Endodermal cell (in vitro differentiated cells): ENCODE data around the gene CLEC4A. TPM values are rescaled to one million over a fixed set of nuclear protein-coding genes. Genes with fewer than 3 reads are reported as not detected.

ENCODE experiments used
- DNase-seq: peaks from one replicate; pipeline ENCODE4 v3.0.0-alpha.2; 2017
- H3K27ac ChIP-seq: 2 replicates; pipeline ENCODE4 v1.5.1; 2013; ENCODE audit warnings: mild to moderate bottlenecking, low read depth, low read length, moderate library complexity
- H3K27me3 ChIP-seq: 2 replicates; pipeline ENCODE4 v1.6.1; 2013; ENCODE audit warnings: mild to moderate bottlenecking, low read length, moderate library complexity; ENCODE audit not compliant: insufficient read depth, control insufficient read depth, poor library complexity, severe bottlenecking
- H3K36me3 ChIP-seq: 2 replicates; pipeline ENCODE4 v1.7.0; 2013; ENCODE audit warnings: mild to moderate bottlenecking, low read length, moderate library complexity; ENCODE audit not compliant: control insufficient read depth, insufficient read depth
- H3K4me1 ChIP-seq: one replicate; pipeline ENCODE4 v1.7.0; 2013; ENCODE audit warnings: low read length; ENCODE audit not compliant: control insufficient read depth, insufficient read depth
- H3K4me3 ChIP-seq: 2 replicates; pipeline ENCODE4 v1.5.1; 2013; ENCODE audit warnings: mild to moderate bottlenecking, low read length, moderate library complexity
- H3K9ac ChIP-seq: 2 replicates; pipeline ENCODE4 v1.6.1; 2013; ENCODE audit warnings: mild to moderate bottlenecking, low read length, moderate library complexity; ENCODE audit not compliant: poor library complexity, severe bottlenecking; ENCODE audit errors: extremely low read depth
- H3K9me3 ChIP-seq: 2 replicates; pipeline ENCODE4 v1.6.1; 2013; ENCODE audit warnings: mild to moderate bottlenecking, low read length, moderate library complexity; ENCODE audit not compliant: control insufficient read depth
- H3K27ac Mint-ChIP-seq: 2 replicates; pipeline ENCODE4 v1.8.0; 2020; ENCODE audit warnings: mixed read lengths
- H3K27me3 Mint-ChIP-seq: 2 replicates; pipeline ENCODE4 v1.8.0; 2021; ENCODE audit warnings: mild to moderate bottlenecking, mixed read lengths; ENCODE audit not compliant: insufficient read depth
- H3K36me3 Mint-ChIP-seq: 2 replicates; pipeline ENCODE4 v1.8.0; 2020; ENCODE audit warnings: low read depth, mixed read lengths
- H3K4me1 Mint-ChIP-seq: 2 replicates; pipeline ENCODE4 v1.8.0; 2020; ENCODE audit warnings: mixed read lengths
- H3K4me3 Mint-ChIP-seq: 2 replicates; pipeline ENCODE4 v1.8.0; 2020; ENCODE audit warnings: mild to moderate bottlenecking, moderate library complexity, mixed read lengths
- H3K9me3 Mint-ChIP-seq: 2 replicates; pipeline ENCODE4 v1.8.0; 2020; ENCODE audit warnings: mild to moderate bottlenecking, mixed read lengths
- CTCF ChIP-seq: fragments of 200-600 bp; sonication (generic); conservative IDR thresholded peaks from 2 replicates; pipeline ENCODE4 v1.5.0; 2021; ENCODE audit warnings: antibody characterized with exemption, mild to moderate bottlenecking
- WGBS, 2 experiments: methylation state at CpG; one replicate each; pipeline versions ENCODE4 v1.1.5 to v1.1.7; 2013; ENCODE audit warnings: missing lambda C conversion rate in 2 of 2, mixed read lengths in 1 of 2; ENCODE audit not compliant: insufficient coverage in 1 of 2, insufficient read length in 1 of 2; 5-methylcytosine and 5-hydroxymethylcytosine counted together
- total RNA-seq, 2 donors: library from RNA; stranded (reverse); fragmentation: NEBNext Ultra II Directional in 1 of 2; extraction: Animal tissue kit (Norgen Biotek cat#: 25700) in 1 of 2; gene quantifications; 2 replicates in 1 of 2; 3 replicates in 1 of 2; pipeline ENCODE4 v1.2.1, GENCODE V29; 2021

The CLEC4A gene
- total RNA-seq, 2 donors from 2014 or later: 0.53 TPM; not detected in 1

- DNase-seq: no peak
- Mint-ChIP-seq H3K9me3 (no peaks in the 10 kb centered on the region), H3K27ac (no peak overlapping the region), H3K36me3 (peaks cover 71% of the 10 kb centered on the region), H3K4me1 (no peaks in the 10 kb centered on the region), H3K4me3 (no peak overlapping the region), H3K27me3 (no peaks in the 10 kb centered on the region)
- WGBS, 2 experiments: 100% methylated on average over 1 to 3 of the region's 3 CpGs
- no peak overlapping the region for H3K27ac ChIP-seq
- no peak overlapping the region for H3K4me3 ChIP-seq
- peaks cover 69% of the 10 kb centered on the region for H3K36me3 ChIP-seq
- no peaks in the 10 kb centered on the region for H3K27me3 ChIP-seq
- H3K9ac ChIP-seq: no peak overlapping the region
- no peaks in the 10 kb centered on the region for H3K4me1 ChIP-seq
- H3K9me3 ChIP-seq: no peaks in the 10 kb centered on the region
- TF ChIP-seq CTCF: no peak
These were observed 30.1 kb upstream of the CLEC4A start for GRCh38 chr12:8093291-8093690.

GRCh38 chr12:8096281-8096915 is 27.0 kb upstream of the CLEC4A start:
- H3K9me3 ChIP-seq: no peaks in the 10 kb centered on the region
- Mint-ChIP-seq H3K4me3 (no peak overlapping the region), H3K36me3 (peaks cover 64% of the 10 kb centered on the region)

GRCh38 chr12:8099235-8099634 is 24.2 kb upstream of the CLEC4A start:
- TF ChIP-seq CTCF: no peak
- peaks cover 11% of the 10 kb centered on the region for H3K9me3 Mint-ChIP-seq
- Histone ChIP-seq H3K27me3 (no peaks in the 10 kb centered on the region), H3K36me3 (peaks cover 38% of the 10 kb centered on the region), H3K9me3 (peaks cover 9% of the 10 kb centered on the region), H3K4me1 (no peaks in the 10 kb centered on the region), H3K4me3 (no peak overlapping the region), H3K27ac (no peak overlapping the region), H3K9ac (no peak overlapping the region)
- H3K4me3 Mint-ChIP-seq: no peak overlapping the region
- H3K27ac Mint-ChIP-seq: no peak overlapping the region
- H3K27me3 Mint-ChIP-seq: no peaks in the 10 kb centered on the region
- WGBS, 2 experiments: 93 to 100% methylated on average over 2 to 3 of the region's 3 CpGs
- H3K36me3 Mint-ChIP-seq: peaks cover 39% of the 10 kb centered on the region
- H3K4me1 Mint-ChIP-seq: no peaks in the 10 kb centered on the region
- DNase-seq: no peak

More at GRCh38 chr12:8096281-8096915, 27.0 kb upstream of the CLEC4A start:
- H3K4me1 ChIP-seq: no peaks in the 10 kb centered on the region
- H3K27ac ChIP-seq: no peak overlapping the region
- DNase-seq: no peak
- peaks cover 60% of the 10 kb centered on the region for H3K36me3 ChIP-seq
- no peaks in the 10 kb centered on the region for H3K4me1 Mint-ChIP-seq
- WGBS, 2 experiments: 100% methylated on average over 2 of the region's 2 CpGs; no CpG with 5 or more reads in 1 of the 2 experiments
- H3K4me3 ChIP-seq: no peak overlapping the region
- TF ChIP-seq CTCF: no peak
- H3K9me3 Mint-ChIP-seq: peaks cover 3% of the 10 kb centered on the region
- H3K27me3 ChIP-seq: no peaks in the 10 kb centered on the region
- H3K9ac ChIP-seq: no peak overlapping the region
- no peaks in the 10 kb centered on the region for H3K27me3 Mint-ChIP-seq
- no peak overlapping the region for H3K27ac Mint-ChIP-seq
